H9 (cell line): ENCODE data around the gene DDX24. TPM values are rescaled to one million over a fixed set of nuclear protein-coding genes. Genes with fewer than 3 reads are reported as not detected.

Source experiments
- DNase-seq: peaks from one replicate; pipeline ENCODE4 v3.0.0-alpha.2; 2017
- H2AFZ ChIP-seq: one replicate; pipeline ENCODE4 v1.6.1; 2013; ENCODE audit warnings: mild to moderate bottlenecking, low read length, control low read depth, moderate library complexity
- H2AK5ac ChIP-seq: 2 replicates; pipeline ENCODE4 v1.6.1; 2013; ENCODE audit warnings: low read length, control low read depth, mixed read lengths; ENCODE audit not compliant: insufficient read length
- H2BK120ac ChIP-seq: one replicate; pipeline ENCODE4 v1.6.1; 2013; ENCODE audit warnings: low read depth, mild to moderate bottlenecking, low read length, control low read depth, inconsistent platforms; ENCODE audit not compliant: poor library complexity, severe bottlenecking
- H2BK12ac ChIP-seq: 2 replicates; pipeline ENCODE4 v1.6.1; 2013; ENCODE audit warnings: low read length, control low read depth, mixed read lengths, low read depth; ENCODE audit not compliant: insufficient read length
- H2BK15ac ChIP-seq: 2 replicates; pipeline ENCODE4 v1.6.1; 2013; ENCODE audit warnings: low read depth, low read length, control low read depth
- H2BK20ac ChIP-seq: one replicate; pipeline ENCODE4 v1.6.1; 2013; ENCODE audit warnings: low read depth, mild to moderate bottlenecking, low read length, control low read depth, inconsistent platforms; ENCODE audit not compliant: poor library complexity, severe bottlenecking
- H2BK5ac ChIP-seq: 2 replicates; pipeline ENCODE4 v1.6.1; 2013; ENCODE audit warnings: low read length, control low read depth, mixed read lengths; ENCODE audit not compliant: insufficient read length
- H3K14ac ChIP-seq: 2 replicates; pipeline ENCODE4 v1.6.1; 2013; ENCODE audit warnings: low read length, control low read depth; ENCODE audit not compliant: insufficient read depth
- H3K18ac ChIP-seq: 2 replicates; pipeline ENCODE4 v1.6.1; 2013; ENCODE audit warnings: low read depth, mild to moderate bottlenecking, mixed read lengths, low read length, control low read depth; ENCODE audit not compliant: insufficient read length
- H3K23ac ChIP-seq: 2 replicates; pipeline ENCODE4 v1.6.1; 2013; ENCODE audit warnings: low read length, control low read depth, mixed read lengths, low read depth; ENCODE audit not compliant: insufficient read length
- H3K23me2 ChIP-seq: 2 replicates; pipeline ENCODE4 v1.6.1; 2013; ENCODE audit warnings: low read depth, mild to moderate bottlenecking, mixed read lengths, low read length, control low read depth; ENCODE audit not compliant: insufficient read length, poor library complexity, severe bottlenecking
- H3K27ac ChIP-seq: 2 replicates; pipeline ENCODE4 v1.5.1; 2013; ENCODE audit warnings: low read length, control low read depth, mixed read lengths, low read depth; ENCODE audit not compliant: insufficient read length
- H3K27me3 ChIP-seq: 2 replicates; pipeline ENCODE4 v1.6.1; 2013; ENCODE audit warnings: low read length, control low read depth, inconsistent platforms; ENCODE audit not compliant: insufficient read depth
- H3K4ac ChIP-seq: 2 replicates; pipeline ENCODE4 v1.6.1; 2013; ENCODE audit warnings: low read depth, mild to moderate bottlenecking, control low read depth, inconsistent platforms, low read length, moderate library complexity
- H3K4me1 ChIP-seq: 2 replicates; pipeline ENCODE4 v1.6.1; 2013; ENCODE audit warnings: low read length, control low read depth, inconsistent platforms; ENCODE audit not compliant: insufficient read depth
- H3K4me2 ChIP-seq: 2 replicates; pipeline ENCODE4 v1.6.1; 2013; ENCODE audit warnings: low read length, control low read depth, mixed read lengths; ENCODE audit not compliant: insufficient read length, insufficient read depth
- H3K56ac ChIP-seq: 2 replicates; pipeline ENCODE4 v1.6.1; 2013; ENCODE audit warnings: low read depth, mild to moderate bottlenecking, mixed read lengths, low read length, control low read depth; ENCODE audit not compliant: insufficient read length
- H3K79me1 ChIP-seq: 2 replicates; pipeline ENCODE4 v1.6.1; 2013; ENCODE audit warnings: low read depth, mild to moderate bottlenecking, moderate library complexity, low read length, control low read depth, inconsistent platforms; ENCODE audit not compliant: insufficient read depth, poor library complexity, severe bottlenecking
- H3K79me2 ChIP-seq: 2 replicates; pipeline ENCODE4 v1.6.1; 2013; ENCODE audit warnings: low read length, control low read depth, inconsistent platforms; ENCODE audit not compliant: insufficient read depth
- H3K9ac ChIP-seq: 2 replicates; pipeline ENCODE4 v1.6.1; 2013; ENCODE audit warnings: low read length, control low read depth, mixed read lengths; ENCODE audit not compliant: insufficient read length; ENCODE audit errors: extremely low read depth
- H3K9me3 ChIP-seq: one replicate; pipeline ENCODE4 v1.6.1; 2013; ENCODE audit warnings: low read depth, low read length, inconsistent platforms; ENCODE audit not compliant: control insufficient read depth
- H3T11ph ChIP-seq: one replicate; pipeline ENCODE4 v1.6.1; 2013; ENCODE audit warnings: mild to moderate bottlenecking, low read length, control low read depth, inconsistent platforms
- H4K20me1 ChIP-seq: one replicate; pipeline ENCODE4 v1.6.1; 2013; ENCODE audit not compliant: control insufficient read depth, insufficient read length, insufficient read depth
- H4K5ac ChIP-seq: 2 replicates; pipeline ENCODE4 v1.6.1; 2013; ENCODE audit warnings: low read depth, mild to moderate bottlenecking, mixed read lengths, low read length, control low read depth; ENCODE audit not compliant: insufficient read length
- H4K8ac ChIP-seq: replicated peaks from 2 replicates; pipeline ENCODE4 v1.6.1; 2013; ENCODE audit warnings: low read length, control low read depth, mixed read lengths, low read depth; ENCODE audit not compliant: insufficient read length
- H4K91ac ChIP-seq: 2 replicates; pipeline ENCODE4 v1.6.1; 2013; ENCODE audit warnings: low read depth, mild to moderate bottlenecking, moderate library complexity, mixed read lengths, low read length, control low read depth; ENCODE audit not compliant: insufficient read length
- H3K27ac Mint-ChIP-seq, 3 experiments: 2 replicates in 2 of 3; 3 replicates in 1 of 3; pipeline ENCODE4 v1.8.0; 2020 to 2021; ENCODE audit warnings: mixed read lengths in 3 of 3, mild to moderate bottlenecking in 1 of 3, moderate library complexity in 1 of 3
- H3K27me3 Mint-ChIP-seq: 2 replicates; pipeline ENCODE4 v1.8.0; 2021; ENCODE audit warnings: low read depth, mild to moderate bottlenecking, moderate library complexity, mixed read lengths
- H3K36me3 Mint-ChIP-seq, 3 experiments: 2 replicates in 2 of 3; 3 replicates in 1 of 3; pipeline ENCODE4 v1.8.0; 2020 to 2021; ENCODE audit warnings: low read depth in 3 of 3, mixed read lengths in 3 of 3; ENCODE audit not compliant: insufficient read depth in 1 of 3
- H3K4me1 Mint-ChIP-seq, 2 experiments: 2 replicates each; pipeline ENCODE4 v1.8.0; 2020; ENCODE audit warnings: mixed read lengths in 2 of 2
- H3K4me3 Mint-ChIP-seq, 2 experiments: 2 replicates in 1 of 2; 3 replicates in 1 of 2; pipeline ENCODE4 v1.8.0; 2020 to 2021; ENCODE audit warnings: mild to moderate bottlenecking in 2 of 2, mixed read lengths in 2 of 2, moderate library complexity in 1 of 2
- H3K9me3 Mint-ChIP-seq, 2 experiments: 2 replicates in 1 of 2; 3 replicates in 1 of 2; pipeline ENCODE4 v1.8.0; 2020; ENCODE audit warnings: mild to moderate bottlenecking in 2 of 2, mixed read lengths in 2 of 2, moderate library complexity in 1 of 2
- WGBS: extraction: QIAGEN DNeasy Blood & Tissue Kit; methylation state at CpG from one replicate; pipeline ENCODE4 v1.1.7; 2013; ENCODE audit warnings: missing lambda C conversion rate, low lambda C conversion rate, mixed read lengths; ENCODE audit not compliant: insufficient read length; ENCODE audit errors: extremely low coverage; 5-methylcytosine and 5-hydroxymethylcytosine counted together
- total RNA-seq: library from RNA; stranded (reverse); gene quantifications from 2 replicates; pipeline ENCODE4 v1.2.1, GENCODE V29; 2021
- TF ChIP-seq, protein P1 (sequence below): fragments of 200-600 bp; sonication (generic); conservative IDR thresholded peaks from 3 replicates; pipeline ENCODE4 v1.8.0; 2021; ENCODE audit warnings: antibody characterized with exemption, mild to moderate bottlenecking

DDX24 gene
- total RNA-seq, 1 experiment from 2014 or later, result 172 TPM

DNA sequence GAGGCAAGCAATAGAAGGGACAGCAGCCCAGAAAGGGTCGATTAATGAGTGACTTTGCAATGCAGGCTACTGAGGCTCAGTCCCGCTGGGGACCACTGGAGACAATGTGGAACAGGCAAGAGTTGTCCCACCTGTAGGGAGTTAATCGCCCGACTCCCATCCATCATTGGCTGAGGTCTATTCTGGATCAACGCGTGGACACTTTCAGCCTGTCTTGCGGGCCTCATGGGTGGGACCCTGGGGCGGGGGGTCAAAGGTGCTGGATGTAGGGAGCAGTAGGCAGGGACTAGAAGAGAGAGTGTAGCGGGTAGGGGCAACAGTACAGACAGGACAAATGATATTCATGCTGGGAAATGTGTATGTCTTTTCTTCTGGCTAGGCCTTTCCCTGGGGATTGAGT, 42.3 kb upstream of the DDX24 start:
- Histone ChIP-seq H4K8ac (no peak overlapping the region), H2AK5ac (no peak overlapping the region), H2BK20ac (no peak overlapping the region), H3K4me1 (no peaks in the 10 kb centered on the region), H3K79me2 (no peaks in the 10 kb centered on the region), H3K18ac (no peak overlapping the region), H3K4ac (no peak overlapping the region), H2BK120ac (no peak overlapping the region), H3K56ac (no peak overlapping the region), H4K5ac (no peak overlapping the region), H2BK5ac (no peak overlapping the region), H2AFZ (no peak overlapping the region), H4K20me1 (no peaks in the 10 kb centered on the region), H2BK12ac (no peak overlapping the region), H3K27me3 (no peaks in the 10 kb centered on the region), H3K14ac (no peak overlapping the region), H3K9me3 (no peaks in the 10 kb centered on the region), H3K79me1 (no peaks in the 10 kb centered on the region), H3K9ac (no peak overlapping the region), H3K27ac (no peak overlapping the region), H3K4me2 (no peak overlapping the region), H3K23me2 (no peaks in the 10 kb centered on the region), H2BK15ac (no peak overlapping the region), H3K23ac (no peak overlapping the region), H3T11ph (no peak overlapping the region), H4K91ac (no peak overlapping the region)
- no peak overlapping the region for H3K4me3 Mint-ChIP-seq
- WGBS, result no CpG with 5 or more reads among the region's 9 CpGs
- no peaks in the 10 kb centered on the region for H3K36me3 Mint-ChIP-seq
- H3K4me1 Mint-ChIP-seq, result no peaks in the 10 kb centered on the region
- no peak overlapping the region for H3K27ac Mint-ChIP-seq
- H3K9me3 Mint-ChIP-seq, result peaks cover 6 to 11% of the 10 kb centered on the region in 2 experiments; a peak in 2 of 5 replicates
- TF ChIP-seq, protein P1, sequence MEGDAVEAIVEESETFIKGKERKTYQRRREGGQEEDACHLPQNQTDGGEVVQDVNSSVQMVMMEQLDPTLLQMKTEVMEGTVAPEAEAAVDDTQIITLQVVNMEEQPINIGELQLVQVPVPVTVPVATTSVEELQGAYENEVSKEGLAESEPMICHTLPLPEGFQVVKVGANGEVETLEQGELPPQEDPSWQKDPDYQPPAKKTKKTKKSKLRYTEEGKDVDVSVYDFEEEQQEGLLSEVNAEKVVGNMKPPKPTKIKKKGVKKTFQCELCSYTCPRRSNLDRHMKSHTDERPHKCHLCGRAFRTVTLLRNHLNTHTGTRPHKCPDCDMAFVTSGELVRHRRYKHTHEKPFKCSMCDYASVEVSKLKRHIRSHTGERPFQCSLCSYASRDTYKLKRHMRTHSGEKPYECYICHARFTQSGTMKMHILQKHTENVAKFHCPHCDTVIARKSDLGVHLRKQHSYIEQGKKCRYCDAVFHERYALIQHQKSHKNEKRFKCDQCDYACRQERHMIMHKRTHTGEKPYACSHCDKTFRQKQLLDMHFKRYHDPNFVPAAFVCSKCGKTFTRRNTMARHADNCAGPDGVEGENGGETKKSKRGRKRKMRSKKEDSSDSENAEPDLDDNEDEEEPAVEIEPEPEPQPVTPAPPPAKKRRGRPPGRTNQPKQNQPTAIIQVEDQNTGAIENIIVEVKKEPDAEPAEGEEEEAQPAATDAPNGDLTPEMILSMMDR, result no peak
- H3K27me3 Mint-ChIP-seq, result peaks cover 33% of the 10 kb centered on the region
- peak; percentile 17 for DNase-seq
